Nephron (organoid): Measurements from ENCODE around the gene SH3RF3.

Experiments
- H3K27ac Mint-ChIP-seq, 3 experiments: 2 replicates each; pipeline ENCODE4 v1.8.0; 2020; ENCODE audit warnings: mixed read lengths in 3 of 3, mild to moderate bottlenecking in 2 of 3, moderate library complexity in 1 of 3
- H3K27me3 Mint-ChIP-seq: 2 replicates; pipeline ENCODE4 v1.8.0; 2021; ENCODE audit warnings: low read depth, mild to moderate bottlenecking, moderate library complexity, mixed read lengths
- H3K36me3 Mint-ChIP-seq: 2 replicates; pipeline ENCODE4 v1.8.0; 2020; ENCODE audit warnings: low read depth, mixed read lengths
- H3K4me1 Mint-ChIP-seq: 2 replicates; pipeline ENCODE4 v1.8.0; 2020; ENCODE audit warnings: mixed read lengths
- H3K4me3 Mint-ChIP-seq, 3 experiments: 2 replicates each; pipeline ENCODE4 v1.8.0; 2020; ENCODE audit warnings: mild to moderate bottlenecking in 3 of 3, mixed read lengths in 3 of 3, moderate library complexity in 2 of 3
- H3K9me3 Mint-ChIP-seq: 2 replicates; pipeline ENCODE4 v1.8.0; 2020; ENCODE audit warnings: mixed read lengths
- CTCF ChIP-seq, 3 experiments: fragments of 200-600 bp; sonication (generic); IDR thresholded peaks; one replicate each; pipeline ENCODE4 v1.5.0; 2021; ENCODE audit warnings: antibody characterized with exemption in 3 of 3; ENCODE audit not compliant: unreplicated experiment in 3 of 3

Gene SH3RF3

GRCh38 chr2:109347626-109348025 is 218.6 kb downstream of the SH3RF3 start:
- TF ChIP-seq CTCF (IDR thresholded peaks at IDR 0.05; ENCODE audit: unreplicated experiment in 3 of 3) = no peak
- H3K27ac Mint-ChIP-seq = no peak overlapping the region
- peaks cover 54% of the 10 kb centered on the region for H3K4me1 Mint-ChIP-seq
- H3K36me3 Mint-ChIP-seq = no peaks in the 10 kb centered on the region
- H3K4me3 Mint-ChIP-seq = no peak overlapping the region
- H3K27me3 Mint-ChIP-seq = peaks cover 12% of the 10 kb centered on the region
- H3K9me3 Mint-ChIP-seq = no peaks in the 10 kb centered on the region

- H3K36me3 Mint-ChIP-seq = no peaks in the 10 kb centered on the region
- H3K9me3 Mint-ChIP-seq = no peaks in the 10 kb centered on the region
- no peak for TF ChIP-seq CTCF (IDR thresholded peaks at IDR 0.05; ENCODE audit: unreplicated experiment in 3 of 3)
- H3K4me3 Mint-ChIP-seq = no peak overlapping the region
- H3K27me3 Mint-ChIP-seq = peaks cover 12% of the 10 kb centered on the region
- H3K27ac Mint-ChIP-seq = no peak overlapping the region
- peaks cover 51% of the 10 kb centered on the region for H3K4me1 Mint-ChIP-seq
Observed at GRCh38 chr2:109348190-109348589, 219.2 kb downstream of the SH3RF3 start.

GRCh38 chr2:109348671-109349502 is 219.9 kb downstream of the SH3RF3 start:
- Mint-ChIP-seq H3K9me3 (no peaks in the 10 kb centered on the region), H3K4me1 (peaks cover 47% of the 10 kb centered on the region), H3K27me3 (peaks cover 11% of the 10 kb centered on the region), H3K36me3 (no peaks in the 10 kb centered on the region), H3K4me3 (no peak overlapping the region), H3K27ac (peak overlapping the region in 1 of 3 experiments; percentile 5)
- no peak for TF ChIP-seq CTCF (IDR thresholded peaks at IDR 0.05; ENCODE audit: unreplicated experiment in 3 of 3)

DNA sequence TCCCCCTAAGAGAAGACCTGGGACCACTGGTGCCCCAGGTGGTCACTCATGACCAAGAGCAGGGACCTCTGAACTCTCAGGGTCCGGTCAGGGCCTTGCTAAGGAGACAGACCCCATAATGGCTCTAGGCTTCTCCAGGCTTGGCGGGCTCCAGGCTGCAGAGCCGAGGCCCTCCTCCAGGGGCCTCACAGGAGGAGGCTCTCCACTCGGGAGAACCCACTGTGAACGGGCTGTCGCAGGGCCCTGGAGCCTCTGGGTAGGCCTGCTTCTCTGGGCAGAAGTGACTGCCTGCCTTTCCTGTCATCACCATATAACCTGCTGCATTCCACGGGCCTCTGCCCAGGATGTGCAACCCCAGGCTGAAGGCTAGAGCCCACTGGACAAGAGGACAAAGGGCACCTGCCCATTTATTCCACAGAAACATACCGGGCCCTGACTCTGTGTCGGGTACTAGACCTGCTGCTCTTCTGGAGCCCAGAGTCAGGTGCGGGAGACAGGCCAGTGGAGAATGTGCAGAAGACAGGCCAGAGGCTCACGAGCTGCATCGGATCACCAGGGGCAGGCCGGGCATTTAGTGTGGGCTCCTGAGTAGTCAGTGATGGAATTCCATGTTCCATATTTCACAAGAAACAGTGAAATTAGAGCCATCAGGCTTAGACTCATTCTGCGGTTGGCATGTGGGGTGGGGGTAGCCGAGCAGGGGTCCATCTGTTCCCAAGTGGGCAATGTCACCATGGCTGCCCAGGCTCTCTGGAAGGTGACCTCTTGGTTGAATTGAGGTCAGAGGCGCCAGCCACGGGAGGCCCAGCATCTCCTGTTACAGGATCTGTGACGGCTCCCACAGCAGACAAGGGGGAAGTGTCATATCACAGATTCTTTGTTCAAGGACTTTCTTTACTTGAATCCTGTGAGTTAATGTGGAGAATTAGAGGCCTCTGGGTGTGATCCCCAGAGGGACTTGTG is 220.8 kb downstream of the SH3RF3 start:
- TF ChIP-seq CTCF (IDR thresholded peaks at IDR 0.05; ENCODE audit: unreplicated experiment in 3 of 3) = no peak
- H3K36me3 Mint-ChIP-seq = no peaks in the 10 kb centered on the region
- peaks cover 7% of the 10 kb centered on the region for H3K27me3 Mint-ChIP-seq
- peaks cover 3% of the 10 kb centered on the region for H3K9me3 Mint-ChIP-seq
- H3K27ac Mint-ChIP-seq = no peak overlapping the region
- H3K4me3 Mint-ChIP-seq = no peak overlapping the region
- H3K4me1 Mint-ChIP-seq = peaks cover 47% of the 10 kb centered on the region

GRCh38 chr2:109350526-109350925 is 221.5 kb downstream of the SH3RF3 start:
- Mint-ChIP-seq H3K36me3 (no peaks in the 10 kb centered on the region), H3K27ac (peak overlapping the region in 2 of 3 experiments; percentile 32 to 42), H3K4me1 (peaks cover 47% of the 10 kb centered on the region), H3K4me3 (no peak overlapping the region), H3K27me3 (peaks cover 3% of the 10 kb centered on the region), H3K9me3 (peaks cover 3% of the 10 kb centered on the region)
- no peak for TF ChIP-seq CTCF (IDR thresholded peaks at IDR 0.05; ENCODE audit: unreplicated experiment in 3 of 3)
